CD4-positive, alpha-beta T cell treated with Interleukin-17A for 4 hours (primary cell): ENCODE measurements around the gene SLC6A5.

Experiments used
- DNase-seq: peaks from one replicate; pipeline ENCODE4 v3.0.0-alpha.2; 2020; ENCODE audit warnings: mixed read lengths

SLC6A5 gene

DNA sequence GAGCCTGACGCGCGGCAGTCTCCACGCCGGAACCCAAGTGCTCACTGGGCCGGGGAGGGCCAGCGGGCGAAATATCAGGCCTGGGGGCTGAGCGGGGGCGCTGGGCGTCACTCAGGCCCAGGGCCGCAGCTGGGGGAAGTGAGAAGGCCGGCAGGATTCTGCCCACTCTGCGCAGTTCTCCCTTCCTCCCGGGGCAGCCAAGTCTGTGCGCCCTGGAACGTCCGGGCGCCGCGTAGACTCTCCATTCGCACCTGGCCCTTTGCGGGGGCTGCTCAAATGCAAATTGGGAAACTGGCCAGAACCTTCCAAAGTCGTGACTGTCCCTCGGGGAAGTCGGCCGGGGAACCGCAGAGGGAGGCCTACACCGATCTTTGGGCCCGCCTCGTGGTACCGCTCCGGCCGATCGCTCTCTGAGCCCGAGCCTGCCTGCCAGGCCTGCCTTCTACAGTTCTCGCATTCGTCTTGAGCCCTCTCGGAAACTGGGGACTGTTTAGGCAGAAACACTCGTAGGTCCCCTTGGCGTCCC, 2.2 kb upstream of the SLC6A5 start:
- no peak for DNase-seq

DNA sequence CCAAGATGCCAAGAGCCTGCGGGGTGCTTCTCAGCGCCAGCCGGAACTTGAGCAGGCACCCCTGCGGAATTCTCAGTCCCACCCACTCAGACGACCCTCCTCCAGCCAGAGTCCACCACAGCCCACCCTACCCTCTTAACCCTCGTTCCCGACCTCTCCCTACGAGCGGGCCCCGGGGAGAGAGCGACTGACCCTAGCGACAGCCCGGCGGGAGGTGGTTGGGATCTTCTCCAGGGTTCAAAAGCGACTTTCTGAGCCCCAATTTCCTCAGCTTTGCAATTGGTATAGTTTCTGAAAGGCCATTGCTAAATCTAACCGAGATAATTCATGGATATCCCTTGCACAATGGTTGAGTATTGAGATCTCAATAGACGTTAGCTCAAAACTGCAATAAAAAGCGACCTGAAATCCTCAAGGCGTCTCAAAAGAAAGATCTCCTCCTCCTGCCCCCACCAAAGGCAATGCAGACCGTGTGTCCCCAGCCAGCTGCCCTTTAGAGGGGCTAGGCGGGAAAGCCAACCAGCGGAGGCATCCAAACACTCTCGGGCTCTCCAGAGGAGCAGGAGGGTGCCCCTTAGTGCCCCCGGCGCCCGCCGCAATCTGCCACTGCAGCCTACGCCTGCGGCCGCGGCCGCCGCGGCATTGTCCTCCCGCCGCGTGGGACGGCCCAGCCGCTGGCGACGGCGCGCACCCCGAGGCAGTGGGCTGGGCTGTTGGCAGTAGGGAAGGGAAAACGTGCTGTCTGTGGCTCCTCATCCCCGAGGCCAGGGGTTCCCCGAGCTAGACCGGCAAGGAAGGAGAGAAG, 1.5 kb upstream of the SLC6A5 start:
- DNase-seq = no peak

DNA sequence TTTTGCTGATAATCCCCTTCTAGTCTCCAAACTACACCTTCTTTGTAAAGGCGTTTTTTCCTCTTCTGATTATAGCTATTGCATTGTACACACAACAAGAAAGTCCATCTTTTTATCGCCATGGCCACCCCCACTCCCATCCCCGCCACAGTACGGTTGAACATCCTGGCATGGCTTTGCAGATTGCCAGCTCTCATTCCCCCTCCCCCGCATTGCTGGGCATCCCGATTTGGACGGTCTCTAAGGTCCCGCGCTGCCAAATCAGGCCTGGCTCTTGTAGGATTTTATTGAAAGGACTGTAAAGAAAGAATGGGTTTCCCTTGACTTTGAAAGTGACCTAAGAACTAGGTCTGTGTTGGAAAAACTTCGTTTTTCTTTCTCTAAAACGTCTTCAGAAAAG, 916 bp upstream of the SLC6A5 start:
- no peak for DNase-seq

DNA sequence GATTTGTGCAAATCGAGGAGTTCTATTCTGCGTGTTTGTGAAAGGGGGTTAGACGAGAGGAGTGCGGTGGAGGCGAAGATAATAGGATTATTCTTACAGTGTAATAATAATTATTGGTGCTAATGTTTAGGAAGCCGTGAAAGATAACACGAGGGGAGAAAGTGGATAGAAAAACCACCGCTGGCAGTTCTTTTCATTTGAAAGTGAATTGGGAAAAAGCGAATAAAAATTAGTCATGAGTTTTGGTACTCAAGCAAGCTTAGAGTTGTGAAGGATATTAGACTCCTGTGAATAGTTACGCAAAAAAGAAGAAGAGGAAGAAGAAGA, 575 bp downstream of the SLC6A5 start:
- DNase-seq = no peak

DNA sequence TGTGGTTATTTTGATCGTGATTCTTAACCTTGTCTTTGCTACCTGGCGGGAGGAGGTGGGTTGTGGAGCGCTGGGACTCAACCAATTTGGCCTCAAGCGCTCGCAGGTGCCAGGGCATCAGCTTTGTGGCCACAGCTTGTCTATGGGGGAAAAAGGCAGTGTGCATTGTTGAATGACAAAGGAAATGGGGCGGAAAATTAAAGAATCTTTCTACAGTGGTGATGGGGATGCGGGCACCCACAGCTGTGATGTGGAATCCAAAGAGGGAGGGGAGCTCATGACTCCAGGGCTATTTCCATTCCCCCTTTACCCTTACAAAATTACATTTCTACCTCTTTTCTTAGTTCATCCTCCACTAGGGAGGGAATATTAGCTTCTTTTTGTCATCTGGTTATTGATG, 1.1 kb downstream of the SLC6A5 start:
- no peak for DNase-seq

DNA sequence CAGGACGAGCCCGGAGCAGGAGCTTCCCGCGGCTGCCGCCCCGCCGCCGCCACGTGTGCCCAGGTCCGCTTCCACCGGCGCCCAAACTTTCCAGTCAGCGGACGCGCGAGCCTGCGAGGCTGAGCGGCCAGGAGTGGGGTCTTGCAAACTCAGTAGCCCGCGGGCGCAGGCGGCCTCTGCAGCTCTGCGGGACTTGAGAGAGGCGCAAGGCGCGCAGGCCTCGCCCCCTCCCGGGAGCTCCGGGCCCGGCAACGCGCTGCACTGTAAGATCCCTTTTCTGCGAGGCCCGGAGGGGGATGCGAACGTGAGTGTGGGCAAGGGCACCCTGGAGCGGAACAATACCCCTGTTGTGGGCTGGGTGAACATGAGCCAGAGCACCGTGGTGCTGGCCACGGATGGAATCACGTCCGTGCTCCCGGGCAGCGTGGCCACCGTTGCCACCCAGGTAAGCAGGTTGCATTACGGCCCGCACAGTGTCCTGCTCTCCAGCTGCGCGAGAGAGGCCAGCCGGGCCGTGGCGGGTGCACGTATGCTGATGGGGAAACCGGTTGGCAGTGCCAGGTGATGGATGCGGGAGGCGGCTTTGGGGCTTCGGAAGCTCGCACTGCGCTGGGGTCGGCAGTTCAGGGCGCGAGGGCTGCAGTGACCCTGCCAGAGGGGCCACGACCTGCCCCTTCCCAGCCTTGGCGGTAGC, 2.0 kb downstream of the SLC6A5 start:
- no peak for DNase-seq

DNA sequence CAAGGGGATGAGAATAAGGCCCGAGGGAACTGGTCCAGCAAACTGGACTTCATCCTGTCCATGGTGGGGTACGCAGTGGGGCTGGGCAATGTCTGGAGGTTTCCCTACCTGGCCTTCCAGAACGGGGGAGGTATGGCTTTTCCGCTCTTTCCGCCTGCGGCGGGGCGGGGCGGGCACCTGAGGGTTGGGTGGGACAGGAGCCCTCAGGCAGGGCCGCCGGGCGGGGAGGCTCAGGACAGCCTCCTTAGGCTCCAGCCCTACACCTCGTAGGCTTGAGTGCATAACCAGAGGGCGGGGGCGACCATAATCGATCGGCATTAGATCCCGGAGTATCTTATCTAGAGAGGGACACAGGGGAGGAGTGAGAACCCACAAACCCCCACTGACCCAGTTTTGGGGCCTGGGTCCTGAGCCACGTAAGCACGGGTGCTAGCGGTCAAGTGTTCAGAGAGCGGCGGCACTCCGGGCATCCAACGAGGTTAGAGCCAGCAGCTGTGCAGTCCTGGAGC, 4.9 kb downstream of the SLC6A5 start:
- DNase-seq = no peak

DNA sequence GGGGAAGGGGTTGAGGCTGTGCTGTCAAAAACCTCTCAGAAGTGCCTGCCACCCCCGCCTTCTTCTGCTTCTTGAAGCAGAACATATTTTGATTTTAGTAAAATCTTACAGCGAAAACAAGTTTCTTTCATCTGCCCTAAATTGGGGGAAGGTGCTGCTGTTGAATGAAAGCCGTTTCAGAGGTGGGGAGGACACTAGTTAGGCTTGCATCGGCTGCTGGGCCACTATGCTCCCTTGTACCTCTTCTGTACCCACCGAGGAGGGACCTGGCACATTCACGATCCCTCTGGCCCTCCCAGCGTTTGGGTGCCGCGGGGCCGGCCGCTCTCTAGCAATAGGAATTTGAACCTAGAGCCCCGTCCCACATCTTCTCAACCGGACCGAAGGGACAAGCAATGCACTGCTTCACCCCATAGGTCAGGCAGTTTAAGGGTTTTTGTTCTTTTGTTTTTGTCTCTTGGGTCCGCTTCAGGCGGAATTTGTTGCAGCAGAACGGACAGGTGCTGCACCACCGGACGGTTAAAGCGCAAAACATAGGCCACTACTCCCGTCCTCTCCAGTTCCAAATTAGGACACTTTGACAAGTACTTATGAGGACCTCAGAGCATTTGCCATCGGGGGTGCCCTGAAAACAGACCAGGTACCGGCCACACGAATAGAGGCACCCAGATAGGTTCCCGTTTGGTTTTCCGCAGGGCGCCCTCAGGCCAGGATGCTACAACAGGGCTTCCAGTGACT, 5.6 kb downstream of the SLC6A5 start:
- DNase-seq = no peak

DNA sequence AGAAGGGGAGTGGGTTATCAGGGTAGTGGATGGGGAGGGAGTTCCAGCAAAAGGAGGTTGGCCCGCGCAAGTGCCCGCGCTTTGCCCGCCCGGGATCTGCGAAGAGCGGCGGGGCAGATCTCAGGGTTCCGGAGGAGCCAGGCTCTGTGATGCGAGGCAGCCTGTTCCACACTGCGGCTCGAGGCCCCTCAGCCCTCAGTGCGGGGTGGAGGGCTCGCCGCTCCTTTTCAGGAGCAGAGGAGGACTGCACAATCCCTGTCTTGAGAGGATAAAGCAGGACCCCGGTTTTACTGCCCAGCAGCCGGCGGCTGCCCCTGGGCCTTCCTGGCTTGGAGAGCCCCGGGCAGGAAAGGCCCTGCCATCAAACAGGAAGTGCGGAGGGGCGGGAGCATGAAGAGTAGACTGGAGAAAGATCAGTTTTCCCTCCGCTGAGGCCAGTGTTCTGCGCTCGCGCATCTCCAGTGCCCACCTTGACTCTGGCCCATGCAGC, 6.2 kb downstream of the SLC6A5 start:
- no peak for DNase-seq

DNA sequence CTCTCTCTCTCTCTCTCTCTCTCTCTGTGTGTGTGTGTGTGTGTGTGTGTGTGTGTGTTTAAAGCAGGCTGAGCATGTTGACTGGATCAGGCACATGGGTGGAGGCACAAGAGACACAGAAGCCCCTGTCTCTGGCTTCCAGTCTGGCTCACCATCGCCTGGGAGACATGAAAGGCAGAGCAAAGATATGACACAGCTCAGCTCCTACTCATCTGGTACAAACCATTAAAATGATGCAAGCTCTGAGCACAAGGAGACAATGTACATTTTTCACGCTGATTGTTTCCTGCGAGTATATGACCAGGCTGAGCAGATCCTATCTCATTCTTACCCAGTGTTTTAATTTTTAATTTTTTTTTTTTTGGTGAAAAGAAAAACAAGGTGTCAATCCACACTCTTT, 9.5 kb downstream of the SLC6A5 start:
- no peak for DNase-seq

DNA sequence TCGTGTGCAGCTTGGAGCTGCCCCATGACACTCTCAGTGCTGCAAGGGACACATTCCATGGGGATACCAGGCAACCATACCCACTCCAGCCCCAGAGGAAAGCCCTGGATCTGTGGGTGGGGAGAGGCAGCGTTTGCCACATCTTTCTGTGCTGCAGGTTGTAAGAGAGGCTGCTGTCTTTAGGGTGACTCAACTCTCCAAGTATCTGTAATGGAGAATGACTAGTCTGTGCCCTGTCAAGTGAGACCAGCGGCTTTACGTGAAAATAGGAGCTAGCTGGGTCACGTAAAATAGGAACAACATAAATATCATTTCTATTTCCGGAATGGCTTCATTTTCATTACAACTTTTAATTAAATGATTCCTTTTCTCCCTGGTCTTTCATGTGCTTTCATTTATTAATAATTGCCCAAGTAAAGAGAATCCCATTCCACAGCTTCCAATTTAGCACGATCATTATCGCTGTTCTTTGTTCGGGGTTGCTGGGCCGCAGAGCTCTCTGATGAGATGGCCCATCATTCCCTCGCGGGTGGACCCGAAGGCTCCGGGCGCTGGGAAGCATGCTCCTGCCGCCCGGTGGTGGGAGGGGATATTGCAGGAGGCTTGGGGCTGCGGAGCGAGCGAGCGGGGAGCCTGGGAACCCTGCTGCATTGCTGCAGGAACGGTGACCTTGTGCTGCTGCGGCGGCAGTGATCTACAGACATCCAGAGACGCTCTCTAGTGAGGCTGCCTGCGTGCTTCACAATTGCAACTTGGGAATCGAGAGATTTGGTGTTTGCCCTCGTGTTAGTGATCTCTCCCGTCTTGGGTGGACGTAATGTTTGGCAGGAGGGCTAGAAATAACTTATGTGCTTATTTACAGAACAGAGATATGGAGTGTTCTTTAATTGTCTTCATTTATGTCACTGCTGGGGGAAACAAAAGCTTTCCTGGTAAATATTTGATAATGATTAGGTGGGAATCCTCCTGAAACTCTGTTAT, 10.6 kb downstream of the SLC6A5 start:
- peak; percentile 52 for DNase-seq

DNA sequence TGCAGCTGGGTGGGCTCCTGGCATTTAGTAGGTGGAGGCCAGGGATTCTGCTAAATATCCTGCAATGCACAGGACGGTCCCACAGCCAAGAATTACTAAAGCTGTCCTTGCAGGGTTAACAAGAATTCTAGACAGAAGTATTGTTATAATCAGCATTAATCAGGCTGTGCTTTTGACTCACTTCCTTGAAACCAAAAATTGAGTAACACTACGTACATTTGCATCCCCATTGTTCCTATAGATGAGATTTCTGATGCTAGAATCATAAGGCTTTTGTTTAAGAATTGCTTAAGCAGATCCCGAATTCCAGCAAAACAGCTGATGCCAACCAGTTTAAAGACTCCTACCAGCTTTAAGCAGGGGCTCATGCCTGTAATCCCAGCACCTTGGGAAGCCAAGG, 11.4 kb downstream of the SLC6A5 start:
- DNase-seq = no peak

DNA sequence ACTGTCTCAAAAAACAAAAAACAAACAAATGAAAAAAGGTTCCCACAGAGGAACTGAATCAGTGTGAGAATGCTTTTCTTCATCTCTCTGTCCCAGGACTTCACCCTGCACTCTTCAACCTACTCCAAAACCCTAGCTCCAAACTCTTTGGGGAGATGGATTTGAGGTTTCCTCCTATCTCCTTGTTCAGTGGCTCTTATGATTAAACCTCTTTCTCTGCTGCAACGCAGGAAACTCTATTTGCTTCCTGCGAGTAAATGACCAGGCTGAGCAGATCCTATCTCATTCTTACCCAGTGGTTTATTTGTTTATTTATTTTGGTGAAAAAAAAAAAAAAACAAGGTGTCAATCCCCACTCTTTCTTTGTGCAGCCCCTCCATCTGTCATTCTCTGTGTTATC, 12.0 kb downstream of the SLC6A5 start:
- no peak for DNase-seq

DNA sequence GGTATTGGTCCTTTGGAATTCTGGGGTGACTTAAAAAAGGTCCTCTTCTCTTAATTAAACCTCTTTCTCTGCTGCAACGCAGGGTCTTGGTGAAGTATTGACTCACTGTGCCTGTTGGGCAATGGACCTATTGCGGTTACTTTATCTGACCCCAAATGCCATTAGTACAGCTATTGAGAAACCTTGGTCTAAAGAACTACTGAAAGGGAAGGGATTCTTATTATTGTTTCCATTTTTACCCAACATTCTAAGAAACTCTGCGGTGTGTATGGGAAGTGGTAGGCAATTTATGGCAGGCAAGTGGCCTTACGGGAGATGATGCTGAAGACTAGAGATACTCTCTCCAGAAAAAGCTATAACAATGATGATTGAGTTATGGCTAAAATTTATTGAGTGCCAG, 12.5 kb downstream of the SLC6A5 start:
- DNase-seq = no peak

DNA sequence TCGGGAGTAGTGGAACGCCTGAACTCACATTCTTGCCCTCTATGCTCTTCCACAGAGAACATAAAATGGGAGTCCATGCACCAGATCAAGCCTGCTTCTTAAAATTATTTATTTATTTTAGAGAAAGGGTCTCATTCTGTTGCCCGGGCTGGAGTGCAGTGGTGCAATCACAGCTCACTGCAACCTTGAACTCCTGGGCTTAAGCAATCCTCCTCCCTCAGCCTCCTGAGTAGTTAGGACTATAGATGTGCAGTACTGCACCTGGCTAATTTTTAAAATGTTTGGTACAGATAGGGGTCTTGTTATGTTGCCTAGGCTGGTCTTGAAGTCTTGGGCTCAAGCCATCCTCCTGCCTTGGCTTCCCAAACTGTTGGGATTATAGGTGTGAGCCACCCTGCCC, 13.0 kb downstream of the SLC6A5 start:
- DNase-seq = no peak

DNA sequence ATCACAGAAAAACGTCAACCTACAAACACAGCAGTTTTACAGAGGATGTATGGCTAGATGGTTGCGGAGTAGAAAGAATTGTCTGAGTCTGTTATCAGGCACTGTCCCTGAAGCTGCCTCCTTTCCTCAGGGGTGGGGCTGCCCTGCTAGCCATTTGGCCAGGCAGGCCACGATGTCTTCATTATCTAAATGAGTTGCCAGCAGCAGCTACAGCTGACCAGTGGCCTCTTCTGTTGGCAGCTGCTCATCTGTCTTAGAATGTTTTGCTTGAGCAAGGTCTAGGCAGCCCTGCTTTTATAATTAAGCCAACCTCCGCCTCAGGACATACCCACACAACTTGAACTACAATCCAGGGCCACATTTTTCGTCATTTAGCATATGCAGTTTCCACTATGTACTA, 17.5 kb downstream of the SLC6A5 start:
- no peak for DNase-seq

DNA sequence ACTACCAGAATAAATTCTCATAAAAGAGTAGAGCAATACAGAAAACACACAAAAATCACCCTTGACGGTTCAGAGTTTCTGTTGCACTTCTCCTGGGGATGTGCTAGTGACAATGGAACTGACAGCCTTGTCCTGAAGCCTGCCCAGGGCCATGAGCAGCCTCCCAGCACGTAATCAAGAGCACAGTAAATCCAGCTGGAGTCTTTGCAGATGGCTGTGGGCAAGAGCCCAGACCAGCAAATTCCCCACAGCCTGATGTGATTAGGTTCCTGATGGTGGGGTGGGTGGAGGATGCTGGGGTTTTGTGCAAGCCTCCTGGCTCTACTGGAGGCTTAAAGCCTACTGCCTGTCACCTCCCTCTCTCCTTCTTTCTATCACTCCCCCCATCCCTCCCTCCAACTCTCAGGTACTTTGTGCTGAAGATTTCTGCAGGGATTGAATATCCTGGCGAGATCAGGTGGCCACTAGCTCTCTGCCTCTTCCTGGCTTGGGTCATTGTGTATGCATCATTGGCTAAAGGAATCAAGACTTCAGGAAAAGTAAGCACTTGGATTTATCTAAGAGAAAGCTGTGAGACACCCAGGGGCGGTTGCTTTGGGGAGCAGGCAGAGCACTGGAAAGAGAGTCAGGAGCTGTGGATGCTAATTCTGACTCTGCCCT, 18.1 kb downstream of the SLC6A5 start:
- DNase-seq = no peak

DNA sequence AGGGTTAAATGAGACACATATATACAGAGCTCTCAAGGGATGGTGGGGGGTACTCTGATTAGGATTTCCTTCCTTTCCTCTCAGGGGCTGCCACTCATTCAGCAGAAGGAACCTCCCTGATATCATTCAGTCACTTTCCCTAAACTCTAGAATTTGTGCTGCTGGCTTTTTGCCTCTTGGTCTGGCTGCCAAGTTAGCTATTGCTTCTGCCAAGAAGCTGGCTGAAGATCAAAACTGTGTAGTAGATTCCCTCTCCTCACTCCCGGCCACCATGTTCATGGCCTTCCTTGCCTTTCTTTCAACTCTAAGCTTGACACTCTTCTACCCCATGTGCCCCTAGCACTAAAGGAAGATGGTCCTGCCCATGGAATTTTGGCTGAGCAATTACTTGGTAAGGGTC, 18.7 kb downstream of the SLC6A5 start:
- no peak for DNase-seq

DNA sequence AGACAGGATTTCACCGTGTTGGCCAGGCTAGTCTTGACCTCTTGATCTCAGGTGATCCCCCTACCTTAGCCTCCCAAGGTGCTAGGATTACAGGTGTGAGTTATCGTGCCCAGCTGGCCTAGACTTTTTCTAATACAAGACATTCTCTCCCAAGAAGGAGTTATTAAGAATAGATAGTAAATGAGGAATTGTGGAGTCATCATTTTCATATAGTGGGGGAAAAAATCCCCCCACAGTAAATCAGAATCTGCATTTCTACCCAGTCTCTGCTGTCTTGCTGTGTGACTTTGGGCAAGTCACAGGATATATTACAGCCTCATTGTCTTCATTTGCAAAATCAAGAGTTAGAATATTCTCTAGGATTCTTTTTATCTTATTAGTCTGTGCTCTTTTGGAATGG, 21.6 kb downstream of the SLC6A5 start:
- DNase-seq = no peak

DNA sequence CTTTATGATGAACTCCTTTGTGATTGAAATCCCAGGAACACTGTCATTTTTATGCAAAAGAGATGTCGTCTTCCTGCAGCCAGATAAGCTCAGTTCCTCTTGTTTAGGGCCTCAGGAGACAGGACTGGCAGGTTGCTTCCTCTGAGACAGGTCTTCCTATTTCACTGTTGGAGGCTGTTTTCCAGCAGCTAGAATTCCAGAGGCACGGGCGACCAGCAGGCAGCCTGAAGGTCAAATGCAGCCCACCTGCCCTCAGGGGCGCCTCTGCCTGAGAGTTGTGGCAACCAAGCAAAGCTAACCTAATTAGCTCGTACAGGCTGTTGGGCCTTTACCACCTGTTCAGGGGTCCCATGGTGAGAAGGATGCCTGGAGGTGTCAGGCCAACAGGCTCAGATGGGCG, 22.3 kb downstream of the SLC6A5 start:
- DNase-seq = no peak

DNA sequence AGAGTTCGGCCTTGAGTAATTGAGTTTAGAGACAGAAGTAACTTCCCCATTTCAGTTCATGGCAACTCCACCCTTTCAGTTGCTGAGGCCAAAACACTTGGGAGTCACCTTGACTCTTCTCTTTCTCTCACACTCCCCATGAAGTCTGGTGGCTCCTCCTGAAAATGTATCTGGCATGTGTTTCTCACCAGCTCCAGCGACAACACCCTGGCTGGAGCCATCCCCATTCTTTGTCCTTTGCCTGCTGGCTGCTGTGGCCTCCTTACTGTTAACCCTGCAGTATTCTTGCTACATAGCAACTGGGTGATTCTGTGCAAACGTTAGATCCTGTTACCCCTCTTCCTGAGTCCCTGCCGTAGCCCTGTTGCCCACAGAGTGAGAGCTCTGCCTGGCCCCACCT, 23.8 kb downstream of the SLC6A5 start:
- DNase-seq = no peak

DNA sequence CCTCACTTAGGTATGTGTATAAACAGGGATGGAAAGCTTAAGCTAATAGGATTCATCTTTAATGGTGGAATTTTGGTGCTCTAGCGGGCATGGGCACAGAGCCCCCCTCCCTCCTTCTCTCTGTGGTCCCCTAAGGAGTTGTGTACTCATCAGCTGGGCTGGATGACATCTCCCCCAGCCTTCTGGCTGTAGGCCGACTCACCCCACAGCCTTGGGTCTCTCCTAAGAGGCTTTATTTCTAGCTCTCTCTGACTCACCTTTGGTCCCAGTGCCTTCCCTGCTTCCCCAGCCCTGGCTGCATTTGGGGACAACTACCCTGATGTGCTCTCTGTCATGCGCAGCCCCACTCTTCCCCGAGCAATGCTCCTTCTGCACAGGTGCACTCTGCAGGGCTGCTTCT, 26.9 kb downstream of the SLC6A5 start:
- no peak for DNase-seq
